Chondrocyte (in vitro differentiated cells): ENCODE data around the gene BARHL1. TPM values are rescaled to one million over a fixed set of nuclear protein-coding genes. Genes with fewer than 3 reads are reported as not detected.

Experiments
- DNase-seq: peaks from one replicate; pipeline ENCODE4 v3.0.0; 2021; ENCODE audit warnings: mixed read lengths, low spot score
- H3K27ac Mint-ChIP-seq: one replicate; pipeline ENCODE4 v1.8.0; 2021; ENCODE audit warnings: mild to moderate bottlenecking, moderate library complexity, mixed read lengths; ENCODE audit not compliant: unreplicated experiment
- H3K27me3 Mint-ChIP-seq: 2 replicates; pipeline ENCODE4 v1.8.0; 2021; ENCODE audit warnings: low read depth, mixed read lengths
- H3K36me3 Mint-ChIP-seq: 2 replicates; pipeline ENCODE4 v1.8.0; 2021; ENCODE audit warnings: low read depth, mixed read lengths
- H3K4me1 Mint-ChIP-seq: 2 replicates; pipeline ENCODE4 v1.8.0; 2021; ENCODE audit warnings: low read depth, mild to moderate bottlenecking, mixed read lengths
- H3K4me3 Mint-ChIP-seq: one replicate; pipeline ENCODE4 v1.8.0; 2021; ENCODE audit warnings: mild to moderate bottlenecking, moderate library complexity, mixed read lengths; ENCODE audit not compliant: unreplicated experiment
- H3K9me3 Mint-ChIP-seq: 2 replicates; pipeline ENCODE4 v1.8.0; 2021; ENCODE audit warnings: low read depth, mixed read lengths
- CTCF ChIP-seq: fragments of 200-600 bp; sonication (generic); IDR thresholded peaks from 2 replicates; pipeline ENCODE4 v1.5.0; 2021; ENCODE audit warnings: antibody characterized with exemption, mild to moderate bottlenecking, moderate library complexity
- total RNA-seq: library from RNA; stranded (reverse); gene quantifications from 3 replicates; pipeline ENCODE4 v1.2.1, GENCODE V29; 2021

The BARHL1 gene
- total RNA-seq, 1 donor from 2014 or later, result not detected

- peaks cover 8% of the 10 kb centered on the region for H3K4me1 Mint-ChIP-seq
- H3K9me3 Mint-ChIP-seq, result no peaks in the 10 kb centered on the region
- H3K36me3 Mint-ChIP-seq, result peaks cover 39% of the 10 kb centered on the region
These were observed 43.9 kb downstream of the BARHL1 start for GRCh38 chr9:132626285-132626684.

DNA sequence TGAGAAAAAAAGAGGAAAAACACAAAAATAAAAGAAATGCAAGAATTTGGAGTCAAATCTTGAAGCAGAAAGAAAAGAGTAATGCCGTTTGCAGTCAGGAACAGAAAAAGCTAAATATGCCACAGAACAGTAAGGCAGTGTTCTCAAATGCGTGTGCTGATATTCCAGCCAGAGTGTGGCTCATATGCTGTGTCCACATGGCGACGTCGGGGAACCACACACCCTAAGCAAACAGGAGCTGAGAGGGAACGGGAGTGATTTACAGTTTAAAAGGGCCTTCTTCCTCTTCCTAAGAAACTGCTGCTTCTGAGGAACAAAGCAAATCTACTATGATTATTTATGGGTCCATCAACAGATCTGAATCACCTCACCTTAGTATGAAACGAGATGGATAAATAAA is 44.7 kb downstream of the BARHL1 start:
- Mint-ChIP-seq H3K36me3 (peaks cover 40% of the 10 kb centered on the region), H3K4me3 (no peak overlapping the region), H3K4me1 (peaks cover 10% of the 10 kb centered on the region), H3K27ac (no peak overlapping the region), H3K9me3 (no peaks in the 10 kb centered on the region), H3K27me3 (no peaks in the 10 kb centered on the region)
- TF ChIP-seq CTCF, result no peak
- no peak for DNase-seq

More at GRCh38 chr9:132626285-132626684, 43.9 kb downstream of the BARHL1 start:
- TF ChIP-seq CTCF, result no peak
- H3K27ac Mint-ChIP-seq, result no peak overlapping the region
- H3K4me3 Mint-ChIP-seq, result no peak overlapping the region
- no peak for DNase-seq
- no peaks in the 10 kb centered on the region for H3K27me3 Mint-ChIP-seq

- Mint-ChIP-seq H3K27me3 (no peaks in the 10 kb centered on the region), H3K4me3 (no peak overlapping the region), H3K4me1 (peaks cover 6% of the 10 kb centered on the region), H3K27ac (no peak overlapping the region), H3K36me3 (peaks cover 40% of the 10 kb centered on the region), H3K9me3 (no peaks in the 10 kb centered on the region)
- no peak for DNase-seq
- no peak for TF ChIP-seq CTCF
These were observed 45.2 kb downstream of the BARHL1 start for GRCh38 chr9:132627594-132627993.

DNA sequence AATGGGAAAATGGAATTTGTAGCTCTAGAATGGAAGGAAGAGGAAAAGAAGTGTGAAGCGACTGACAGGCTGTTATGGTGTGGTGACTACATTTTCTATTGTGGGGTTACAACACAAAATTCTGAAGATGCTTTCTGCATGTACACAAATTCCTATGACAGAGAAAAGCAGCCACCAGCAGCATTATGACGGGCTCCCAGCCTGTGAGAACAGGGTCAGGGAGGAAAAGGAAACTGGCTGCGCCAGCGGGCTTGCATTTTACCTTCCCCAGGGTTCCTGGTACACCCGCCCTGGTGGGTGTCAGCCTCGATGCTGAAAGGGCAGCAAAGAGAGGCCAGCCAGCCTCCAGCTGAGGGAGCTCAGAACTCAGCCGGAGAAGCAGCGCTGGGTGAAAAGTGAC is 46.3 kb downstream of the BARHL1 start:
- Mint-ChIP-seq H3K4me3 (no peak overlapping the region), H3K27me3 (no peaks in the 10 kb centered on the region), H3K27ac (no peak overlapping the region), H3K36me3 (peaks cover 41% of the 10 kb centered on the region), H3K4me1 (peaks cover 6% of the 10 kb centered on the region), H3K9me3 (no peaks in the 10 kb centered on the region)
- no peak for TF ChIP-seq CTCF
- DNase-seq, result no peak

GRCh38 chr9:132630116-132630515 is 47.7 kb downstream of the BARHL1 start:
- Mint-ChIP-seq H3K36me3 (peaks cover 43% of the 10 kb centered on the region), H3K4me3 (no peak overlapping the region), H3K9me3 (no peaks in the 10 kb centered on the region), H3K27me3 (no peaks in the 10 kb centered on the region), H3K4me1 (peaks cover 6% of the 10 kb centered on the region), H3K27ac (no peak overlapping the region)
- no peak for TF ChIP-seq CTCF
- DNase-seq, result no peak
